HG03354 (cell line): Measurements from ENCODE around the gene GPR39.

Experiments used
- ATAC-seq: cut with Tn5 transposase; IDR thresholded peaks from one replicate; pipeline ENCODE4 v1.9.1; 2021; ENCODE audit warnings: mild to moderate bottlenecking; ENCODE audit not compliant: unreplicated experiment, poor library complexity, severe bottlenecking

Gene GPR39

DNA sequence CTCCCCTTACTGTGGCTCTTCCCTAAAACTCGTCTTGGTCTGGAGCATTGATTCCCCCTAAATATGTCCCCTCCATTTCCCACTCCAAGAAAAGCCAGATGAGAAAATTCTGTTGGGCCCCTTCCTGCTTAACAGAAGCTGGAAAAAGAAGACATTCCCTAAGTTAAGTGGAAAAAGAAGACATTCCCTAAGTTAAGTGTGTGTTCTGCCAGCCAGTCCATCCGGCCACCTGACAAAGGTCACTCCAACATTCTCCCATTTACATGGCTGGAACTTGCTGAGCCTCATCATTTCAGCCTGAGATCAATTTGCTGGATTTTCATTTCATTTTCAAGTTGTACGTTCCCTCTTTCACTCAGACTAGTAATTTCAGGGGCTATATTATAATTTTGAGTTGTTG, 201.4 kb downstream of the GPR39 start:
- no peak for ATAC-seq

DNA sequence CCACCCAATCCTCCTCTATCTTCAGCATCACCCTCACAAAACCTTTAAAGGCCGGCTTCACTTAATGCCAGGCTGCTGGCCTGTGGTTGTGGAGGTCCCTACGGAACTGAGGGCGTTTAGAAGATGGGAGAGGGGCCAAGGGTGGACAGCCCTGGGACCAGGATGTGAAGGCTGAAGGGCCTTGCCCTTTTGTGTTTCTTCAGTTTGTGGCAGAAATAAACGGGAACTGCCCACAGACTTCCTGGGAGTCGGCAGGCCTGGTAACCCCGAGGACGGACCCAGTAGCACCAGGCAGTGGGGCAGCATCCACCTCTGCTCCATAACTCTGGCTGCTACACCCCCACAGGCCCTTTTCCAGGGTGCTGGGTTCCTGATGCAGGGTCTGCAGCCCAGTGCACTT, 202.1 kb downstream of the GPR39 start:
- no peak for ATAC-seq

DNA sequence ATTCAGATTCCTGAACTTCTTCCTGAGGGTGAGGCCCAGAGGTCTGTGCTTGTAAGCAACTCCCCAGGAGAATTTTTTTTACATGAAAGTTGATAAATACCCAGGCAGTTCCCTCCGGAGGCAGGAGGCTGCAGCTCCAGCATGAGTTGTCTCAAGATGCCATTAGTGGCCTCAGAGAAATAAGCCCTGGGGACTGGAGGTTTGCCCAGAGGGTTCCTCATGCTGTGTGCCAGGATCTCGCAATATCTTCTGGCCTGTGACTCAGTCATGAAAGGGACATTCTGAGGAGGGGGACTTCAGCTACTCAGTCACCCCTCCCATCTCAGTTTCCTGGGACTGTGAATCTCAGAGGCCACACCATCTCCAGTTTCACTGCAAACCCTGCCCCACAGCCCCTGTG, 203.5 kb downstream of the GPR39 start:
- no peak for ATAC-seq

DNA sequence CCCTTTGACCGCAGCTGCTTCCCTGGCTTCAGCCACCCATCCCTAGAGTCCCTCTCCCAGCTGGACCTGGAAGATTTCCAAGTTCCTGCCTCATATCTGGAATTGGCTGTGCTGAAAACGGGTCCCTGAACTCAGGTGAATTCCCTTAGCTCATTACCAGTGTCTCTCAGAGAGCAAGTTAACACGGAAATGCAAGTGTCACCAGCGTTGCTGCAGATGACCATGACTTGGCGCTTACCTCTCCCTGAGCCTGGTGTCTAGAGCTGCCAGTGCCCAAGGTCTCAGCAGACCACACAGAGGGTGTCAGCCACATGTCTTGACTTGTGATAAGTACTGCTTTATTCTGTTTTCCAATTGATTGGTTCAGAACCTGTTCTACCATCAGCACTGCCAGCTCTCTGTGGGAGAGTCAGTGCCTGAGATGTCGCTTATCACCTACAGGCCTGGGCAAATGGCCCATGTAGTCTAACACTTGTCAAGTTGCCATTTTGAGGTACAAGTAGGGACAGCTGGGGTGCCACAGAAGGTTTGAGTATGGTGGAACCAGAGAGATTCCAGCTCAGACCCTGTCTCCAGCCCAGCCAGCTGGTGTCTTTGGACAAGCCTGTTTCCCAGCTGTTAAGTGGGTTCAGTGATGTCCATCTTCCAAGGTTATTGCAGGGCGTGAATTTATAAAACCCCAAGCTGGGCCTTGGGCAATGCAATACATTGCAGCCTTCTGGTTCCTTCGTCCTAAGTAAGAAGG, 204.7 kb downstream of the GPR39 start:
- no peak for ATAC-seq

DNA sequence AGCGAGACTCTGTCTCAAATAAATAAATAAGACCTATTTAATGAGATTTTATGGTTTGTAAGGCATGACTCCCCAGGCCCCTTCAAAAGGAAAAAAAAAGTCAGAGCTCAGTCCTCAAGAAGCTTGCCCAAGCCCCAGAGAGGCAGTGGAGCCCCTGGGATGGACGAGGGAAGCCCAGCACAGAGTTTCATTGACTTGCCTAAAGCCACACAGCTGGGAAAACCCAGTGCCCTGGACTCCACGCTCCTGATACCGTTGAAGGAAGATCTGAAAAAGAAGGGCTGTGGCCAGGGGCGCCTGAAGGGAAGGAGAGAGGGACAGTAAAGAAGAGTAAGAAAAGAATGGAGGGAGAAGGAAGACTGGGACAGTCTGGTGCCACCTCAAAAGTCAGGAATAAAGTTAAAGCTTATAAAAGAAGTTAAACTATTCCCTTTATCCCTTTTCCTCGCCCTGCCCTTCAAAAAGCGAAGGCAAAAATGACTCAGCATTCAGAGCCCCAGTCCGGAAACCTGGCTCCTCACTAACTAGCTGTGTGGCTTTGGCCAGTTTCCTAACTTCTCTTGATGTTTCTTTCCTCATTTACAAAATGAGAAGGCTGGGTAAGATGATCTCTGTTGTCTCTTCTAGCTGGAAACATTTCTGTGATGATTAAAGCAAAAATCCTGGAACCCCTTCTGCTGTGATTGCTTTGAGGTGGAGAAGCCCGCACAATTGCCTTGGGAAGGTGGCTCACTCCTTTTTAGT, 206.7 kb downstream of the GPR39 start:
- ATAC-seq: no peak

DNA sequence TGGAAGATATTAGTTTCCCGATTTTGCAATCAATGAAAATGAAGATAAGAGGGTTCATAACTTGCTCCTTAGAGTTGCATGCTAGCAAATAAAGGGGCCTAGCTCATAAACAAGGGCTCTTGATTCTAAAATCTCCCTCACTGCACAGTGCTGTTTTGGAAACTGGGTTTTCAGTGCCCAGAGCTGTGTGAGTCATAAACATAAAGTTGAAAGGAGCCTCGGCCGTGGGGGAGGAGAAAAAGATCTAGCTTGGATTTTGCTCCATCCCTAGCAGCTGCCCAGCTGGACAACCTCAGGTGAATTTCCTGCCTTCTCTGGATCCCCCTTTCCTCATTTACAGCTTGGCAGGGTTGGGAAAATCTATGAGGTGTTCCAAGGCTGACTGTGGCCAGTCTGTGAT, 210.9 kb downstream of the GPR39 start:
- ATAC-seq: no peak

DNA sequence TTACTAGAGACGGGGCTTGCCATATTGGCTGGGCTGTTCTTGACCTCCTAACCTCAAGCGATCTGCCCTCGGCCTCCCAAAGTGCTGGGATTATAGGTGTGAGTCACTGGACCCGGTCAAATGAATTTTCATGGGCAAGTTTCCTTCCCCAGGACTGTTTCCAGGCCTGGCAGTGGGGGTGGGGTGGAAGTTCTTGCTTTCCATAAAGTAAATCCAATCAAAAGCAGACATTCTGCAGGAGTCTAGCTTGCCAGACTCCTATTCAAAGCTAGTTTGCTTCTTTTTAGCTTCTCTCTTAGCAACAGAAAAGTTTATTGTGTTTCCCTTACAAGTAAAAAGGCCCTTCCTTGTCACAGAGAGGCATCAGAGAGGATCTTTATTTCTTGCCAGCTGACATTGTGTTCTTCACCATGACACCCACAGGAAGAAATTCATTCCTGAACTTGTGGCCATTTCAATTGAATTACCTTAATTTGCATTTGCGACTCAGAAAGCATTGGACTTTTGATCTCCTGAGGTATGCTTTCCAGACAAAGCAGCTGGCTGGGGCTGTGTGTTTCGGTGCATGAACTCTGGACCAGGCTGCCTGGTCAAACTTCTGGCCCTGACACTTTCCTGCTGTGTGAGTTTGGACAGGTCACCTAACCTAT, 215.5 kb downstream of the GPR39 start:
- no peak for ATAC-seq

DNA sequence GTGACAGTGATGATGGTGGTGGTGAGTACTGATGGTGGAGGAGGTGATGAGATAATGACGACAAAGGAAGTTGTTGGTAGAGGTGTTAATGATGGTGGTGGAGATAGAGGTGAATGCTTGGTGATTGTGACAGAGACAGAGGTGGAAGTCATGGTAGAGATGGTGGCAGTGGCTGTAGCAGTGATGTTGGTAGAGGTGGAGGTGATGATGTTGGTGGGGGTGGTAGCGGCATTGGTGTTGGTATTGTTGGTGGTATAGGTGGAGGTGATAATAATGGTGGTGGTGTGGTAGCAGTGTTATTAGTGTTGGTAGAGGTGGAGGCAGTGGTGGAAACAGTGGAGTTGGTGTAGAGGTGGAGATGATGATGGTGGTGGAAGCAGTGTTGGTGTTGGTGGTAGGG, 217.0 kb downstream of the GPR39 start:
- no peak for ATAC-seq

DNA sequence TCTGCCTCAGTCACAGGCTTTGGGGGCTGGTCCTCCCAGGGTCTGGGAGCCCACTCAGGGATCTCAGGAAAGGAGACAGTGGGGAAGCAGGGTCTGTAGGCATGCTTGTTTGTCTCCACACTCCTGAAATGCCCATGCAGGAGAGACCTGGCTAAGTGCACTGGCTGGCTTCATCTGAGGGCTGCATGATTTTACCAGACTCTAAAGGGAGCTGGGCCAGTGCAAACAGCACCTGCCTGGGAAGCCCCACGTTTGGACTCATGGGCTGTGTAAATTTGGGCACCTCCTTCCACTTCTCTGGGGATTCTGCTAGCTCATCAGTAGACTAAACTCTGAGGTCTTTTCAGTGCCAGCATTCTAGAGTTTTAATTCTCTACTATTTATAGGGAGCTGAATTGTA, 219.7 kb downstream of the GPR39 start:
- no peak for ATAC-seq

DNA sequence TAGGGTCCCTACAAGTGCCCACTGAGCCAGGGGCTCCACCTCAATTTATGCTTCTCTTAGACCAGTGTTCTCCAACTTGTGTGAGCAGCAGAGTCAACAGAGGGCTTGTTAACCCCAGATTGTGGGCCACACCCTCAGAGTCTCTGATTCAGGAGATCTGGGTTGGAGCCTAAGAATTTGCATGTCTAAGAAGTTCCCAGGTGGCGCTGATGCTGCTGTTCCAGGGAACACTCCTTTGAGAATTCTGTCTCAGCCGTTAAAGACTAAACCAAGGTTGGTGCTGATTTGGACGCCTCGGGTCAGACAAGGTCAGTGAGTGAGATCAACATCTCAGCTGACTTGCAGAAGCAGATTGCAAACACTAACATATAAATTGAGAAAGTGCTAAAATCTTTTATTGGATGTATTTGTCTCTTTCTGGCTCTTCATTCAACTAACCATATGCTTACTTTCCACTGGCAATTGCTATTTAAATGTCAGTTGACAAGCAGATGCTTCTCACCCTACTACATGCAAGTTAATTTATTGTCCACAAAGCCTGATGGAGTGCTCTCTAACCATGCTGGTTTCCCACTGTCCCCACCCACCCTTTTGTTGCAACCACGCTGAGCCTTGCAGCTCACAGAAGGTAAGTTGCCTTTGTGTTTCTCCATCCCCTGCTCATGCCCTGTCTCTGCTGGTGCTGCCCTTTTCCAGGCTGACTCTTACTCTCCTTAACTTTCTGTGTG, 221.9 kb downstream of the GPR39 start:
- no peak for ATAC-seq

DNA sequence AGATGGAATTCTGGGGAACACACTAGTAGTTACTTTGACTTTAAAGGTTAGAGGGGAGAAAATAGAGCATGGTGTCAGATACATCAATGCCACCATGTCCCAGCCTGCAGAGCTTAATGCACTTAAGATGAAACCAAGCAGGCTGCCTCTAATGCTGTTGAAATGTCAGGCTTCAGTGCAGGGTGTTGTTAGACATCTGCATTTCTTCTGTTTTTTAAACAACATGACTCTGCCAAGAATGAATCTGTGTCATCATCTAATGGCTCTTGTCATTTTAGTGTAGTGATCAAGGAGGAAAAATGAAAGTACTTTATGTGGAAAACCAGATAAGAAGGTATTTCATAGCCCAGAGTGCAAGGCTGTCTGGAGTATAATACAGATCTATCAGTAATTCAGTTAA, 223.5 kb downstream of the GPR39 start:
- no peak for ATAC-seq

DNA sequence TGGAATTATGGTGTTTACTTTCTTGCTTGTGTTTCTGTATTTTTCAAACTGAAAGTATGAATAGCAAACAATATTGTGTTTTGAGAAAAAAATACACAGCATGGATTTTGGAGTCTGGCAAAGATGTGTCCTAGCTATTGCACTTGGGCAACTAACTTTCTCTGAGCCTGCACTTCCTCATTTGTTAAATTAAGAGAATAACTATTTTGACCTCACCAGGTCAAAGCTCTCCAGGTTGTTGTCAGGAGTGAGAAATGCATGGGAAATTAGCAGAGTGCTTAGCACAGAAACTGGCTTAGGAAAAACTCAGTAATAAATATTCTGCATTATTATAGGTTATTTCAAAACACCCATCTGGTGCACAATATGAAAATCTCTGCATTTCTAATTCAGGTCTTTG, 225.2 kb downstream of the GPR39 start:
- no peak for ATAC-seq

DNA sequence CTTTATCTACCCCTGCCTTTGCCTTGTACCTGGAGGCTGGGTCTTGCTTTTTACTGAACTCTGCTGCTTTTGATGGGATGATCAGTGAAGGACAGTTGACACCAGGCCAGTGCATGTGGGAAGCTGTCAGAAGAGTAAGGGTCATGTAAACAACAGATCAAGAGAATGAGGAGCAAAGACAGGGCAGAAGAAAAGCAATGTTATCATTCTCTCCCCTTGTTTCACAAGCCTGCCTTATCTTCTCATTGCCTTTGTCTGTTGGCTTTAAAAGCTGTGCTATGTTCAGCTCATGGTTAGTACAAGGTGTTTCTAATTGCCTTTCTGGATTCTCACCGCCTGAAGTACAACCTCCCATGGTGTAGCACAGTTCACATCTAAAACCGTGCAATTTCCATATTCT, 225.8 kb downstream of the GPR39 start:
- no peak for ATAC-seq

DNA sequence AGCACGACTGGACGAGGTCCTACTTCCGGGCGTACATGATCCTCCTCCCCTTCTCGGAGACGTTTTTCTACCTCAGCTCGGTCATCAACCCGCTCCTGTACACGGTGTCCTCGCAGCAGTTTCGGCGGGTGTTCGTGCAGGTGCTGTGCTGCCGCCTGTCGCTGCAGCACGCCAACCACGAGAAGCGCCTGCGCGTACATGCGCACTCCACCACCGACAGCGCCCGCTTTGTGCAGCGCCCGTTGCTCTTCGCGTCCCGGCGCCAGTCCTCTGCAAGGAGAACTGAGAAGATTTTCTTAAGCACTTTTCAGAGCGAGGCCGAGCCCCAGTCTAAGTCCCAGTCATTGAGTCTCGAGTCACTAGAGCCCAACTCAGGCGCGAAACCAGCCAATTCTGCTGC, 228.6 kb downstream of the GPR39 start:
- ATAC-seq: no peak

DNA sequence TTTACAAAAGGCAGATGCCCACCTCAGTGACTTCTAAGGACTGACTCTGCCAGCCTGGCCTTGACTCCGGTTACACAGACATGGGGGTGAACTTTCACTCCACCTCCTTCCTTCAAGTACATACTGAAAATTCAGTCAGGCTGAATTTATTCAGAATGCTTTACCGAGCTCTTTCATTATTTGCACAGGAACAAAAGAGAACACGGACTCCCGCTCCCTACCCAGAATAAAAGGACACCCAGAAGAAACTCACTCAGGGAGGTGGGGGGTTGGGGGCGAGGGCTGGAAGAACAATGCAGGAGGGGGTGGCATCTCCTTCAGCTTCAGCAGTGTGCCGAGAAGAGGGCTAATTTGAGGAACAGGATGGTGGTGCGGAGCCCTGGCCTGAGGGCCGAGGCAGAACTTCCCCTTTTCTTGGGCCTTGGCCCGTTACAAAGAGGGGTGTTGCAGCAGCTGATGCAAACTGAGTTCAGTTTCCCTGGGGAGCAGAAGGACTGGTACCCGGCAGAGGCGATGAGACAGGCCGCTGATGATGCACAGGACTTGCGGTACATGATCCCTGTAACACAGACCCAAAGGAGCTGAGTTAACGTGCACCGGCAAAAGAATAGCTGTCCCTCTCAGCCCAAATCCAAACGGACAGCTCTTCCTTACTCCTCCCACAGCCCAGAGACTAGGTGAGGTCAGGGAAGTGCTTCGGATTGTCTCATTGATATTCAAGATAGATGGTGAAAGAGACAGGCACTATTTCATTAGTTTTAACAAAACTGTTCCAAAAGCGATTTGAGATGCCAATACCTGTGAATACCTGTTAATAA, 229.3 kb downstream of the GPR39 start:
- no peak for ATAC-seq

DNA sequence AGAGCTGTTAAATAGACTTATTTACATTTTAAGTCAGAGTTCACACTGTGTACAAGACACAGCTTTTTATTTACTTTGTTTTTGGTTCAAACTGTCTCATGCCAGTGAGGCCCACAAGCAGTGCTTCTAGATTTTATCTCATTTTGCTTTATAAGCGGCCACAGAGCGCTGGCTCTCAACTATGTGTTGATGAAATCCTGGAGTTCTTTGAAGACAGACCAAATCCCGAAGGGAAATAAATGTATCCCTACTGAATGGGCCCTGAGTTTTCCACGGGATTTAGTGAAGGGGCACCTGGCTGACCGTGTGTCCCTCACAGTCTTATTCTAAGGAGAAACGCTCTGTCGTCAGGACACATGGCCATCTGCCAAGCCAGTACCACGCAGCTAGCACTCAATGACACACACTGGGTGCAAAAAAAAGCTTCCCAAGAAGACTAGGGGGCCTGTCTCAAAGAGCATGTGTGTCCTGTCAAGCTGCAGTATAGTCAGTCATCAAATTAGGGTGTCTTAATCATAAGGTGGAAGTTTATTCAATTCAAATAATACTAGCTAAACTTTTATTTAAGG, 230.0 kb downstream of the GPR39 start:
- ATAC-seq: no peak

DNA sequence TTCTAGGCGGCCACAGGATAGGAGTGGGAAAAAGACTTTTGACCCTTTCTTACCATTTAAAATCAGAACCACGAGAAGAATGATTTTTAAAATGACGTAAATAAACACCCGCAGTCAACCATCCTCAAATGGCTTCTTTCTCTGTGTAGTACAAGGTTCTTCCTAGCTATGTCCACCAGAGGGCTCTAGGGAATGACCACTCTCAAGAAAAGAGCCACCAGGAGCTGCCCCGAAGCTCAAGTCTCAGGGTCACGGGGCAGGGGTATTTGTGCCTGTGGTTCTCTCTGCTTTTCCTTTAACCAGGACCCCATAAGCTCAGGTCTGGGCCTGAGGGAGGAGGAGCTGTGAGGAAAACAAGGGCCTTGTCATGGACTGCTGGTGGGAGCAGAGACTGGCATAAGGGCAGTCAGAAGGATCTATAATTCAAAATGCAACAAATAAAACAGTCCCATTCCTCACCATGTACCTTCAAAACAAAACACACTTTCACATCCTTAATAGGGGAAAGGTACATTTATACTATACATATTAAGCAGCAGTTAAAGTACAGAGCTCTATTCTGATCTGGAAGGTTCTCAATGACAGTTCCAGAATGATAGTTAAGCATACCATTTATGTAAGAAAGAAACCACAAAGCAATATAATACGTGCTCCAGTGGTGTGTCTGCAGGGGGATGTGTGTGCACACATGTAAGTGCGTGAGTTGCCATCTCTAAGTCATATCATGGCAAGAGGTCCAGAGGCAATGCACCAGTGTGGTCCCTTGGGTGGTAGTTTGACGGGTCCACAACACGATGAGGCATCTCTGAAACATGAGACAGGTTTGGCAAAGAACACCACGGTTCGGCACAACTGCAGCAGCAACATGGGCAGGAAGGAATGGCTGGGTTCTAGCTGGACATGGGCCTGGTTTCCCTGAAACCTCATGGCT, 234.8 kb downstream of the GPR39 start:
- ATAC-seq: peak; percentile 48

DNA sequence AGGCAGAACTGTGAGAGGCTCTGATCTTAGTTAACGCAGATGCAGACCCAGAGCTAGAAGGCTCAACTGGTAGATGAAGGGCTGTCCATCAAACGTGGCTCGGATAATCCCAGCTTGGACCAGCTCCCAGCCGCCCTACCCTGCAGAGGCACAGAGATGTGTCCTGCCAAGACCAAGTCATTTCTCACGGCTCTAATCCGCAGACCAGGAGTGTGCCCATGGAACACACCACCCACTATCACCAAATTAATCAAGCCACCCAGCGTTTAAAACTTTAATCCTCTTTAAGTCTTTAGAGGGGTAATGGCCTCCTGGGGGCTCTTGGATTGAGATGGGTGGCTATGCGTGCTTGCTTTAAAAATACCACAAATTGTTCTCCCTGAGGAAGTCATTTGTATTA, 235.9 kb downstream of the GPR39 start:
- no peak for ATAC-seq
